Measurements from ENCODE around the gene DOCK11.
"Not testable (repeated sequence)": the region's sequence is repeated elsewhere in the genome, so short reads cannot be mapped to it uniquely, and the experiment has no call there.

Gene DOCK11

GRCh38 chrX:118694638-118695037 lies 199.0 kb downstream of the DOCK11 start:
- DNase-seq (ENCODE audit: low read depth), result no peak

GRCh38 chrX:118698516-118699170 lies 203.0 kb downstream of the DOCK11 start:
- no peak for DNase-seq (ENCODE audit: low read depth)

GRCh38 chrX:118702741-118703140 lies 207.1 kb downstream of the DOCK11 start:
- DNase-seq (ENCODE audit: low read depth), result no peak

GRCh38 chrX:118706681-118707080 lies 211.1 kb downstream of the DOCK11 start:
- DNase-seq (ENCODE audit: low read depth), result no peak

- no peak for DNase-seq (ENCODE audit: low read depth)
These were observed 218.9 kb downstream of the DOCK11 start for GRCh38 chrX:118714521-118714920.

- not testable (repeated sequence) for DNase-seq (ENCODE audit: low read depth)
These were observed 220.3 kb downstream of the DOCK11 start for GRCh38 chrX:118715917-118716316.

GRCh38 chrX:118716833-118717232 lies 221.2 kb downstream of the DOCK11 start:
- DNase-seq (ENCODE audit: low read depth), result not testable (repeated sequence)

- no peak for DNase-seq (ENCODE audit: low read depth)
These were observed 222.2 kb downstream of the DOCK11 start for GRCh38 chrX:118717678-118718391.

- DNase-seq (ENCODE audit: low read depth), result no peak
These were observed 223.1 kb downstream of the DOCK11 start for GRCh38 chrX:118718737-118719136.

GRCh38 chrX:118720058-118720707 lies 224.6 kb downstream of the DOCK11 start:
- no peak for DNase-seq (ENCODE audit: low read depth)

- DNase-seq (ENCODE audit: low read depth), result no peak
These were observed 227.8 kb downstream of the DOCK11 start for GRCh38 chrX:118723376-118723775.

GRCh38 chrX:118724365-118724764 lies 228.8 kb downstream of the DOCK11 start:
- DNase-seq (ENCODE audit: low read depth), result no peak

- DNase-seq (ENCODE audit: low read depth), result no peak
These were observed 229.2 kb downstream of the DOCK11 start for GRCh38 chrX:118724775-118725174.

- no peak for DNase-seq (ENCODE audit: low read depth)
These were observed 230.8 kb downstream of the DOCK11 start for GRCh38 chrX:118726396-118726795.

GRCh38 chrX:118726887-118727685 lies 231.5 kb downstream of the DOCK11 start, which contains the start of gene IL13RA1:
Gene IL13RA1, plus strand, starts transcription at chrX:118727606. Its CDS starts 33 bp downstream, at chrX:118727639.
- DNase-seq (ENCODE audit: low read depth), result no peak

- DNase-seq (ENCODE audit: low read depth), result no peak
These were observed 232.2 kb downstream of the DOCK11 start for GRCh38 chrX:118727686-118728339.

GRCh38 chrX:118729042-118729652 lies 233.5 kb downstream of the DOCK11 start:
- no peak for DNase-seq (ENCODE audit: low read depth)

GRCh38 chrX:118730500-118731247 lies 235.1 kb downstream of the DOCK11 start:
- DNase-seq (ENCODE audit: low read depth), result no peak

- not testable (repeated sequence) for DNase-seq (ENCODE audit: low read depth)
These were observed 236.9 kb downstream of the DOCK11 start for GRCh38 chrX:118732551-118732950.

GRCh38 chrX:118734909-118735308 lies 239.3 kb downstream of the DOCK11 start:
- no peak for DNase-seq (ENCODE audit: low read depth)

All from activated T-cell treated with anti-CD3 and anti-CD28 coated beads for 1 hour (primary cell).